Measurements from ENCODE around the gene RPL18A. TPM values are rescaled to one million over a fixed set of nuclear protein-coding genes. Genes with fewer than 3 reads are reported as not detected.

Gene RPL18A
- polyA plus RNA-seq, 5 donors: 990 to 2,008 (median 1,110) TPM

- DNase-seq: no peak
Observed at GRCh38 chr19:17835182-17836006, 24.3 kb upstream of the RPL18A start.

DNA sequence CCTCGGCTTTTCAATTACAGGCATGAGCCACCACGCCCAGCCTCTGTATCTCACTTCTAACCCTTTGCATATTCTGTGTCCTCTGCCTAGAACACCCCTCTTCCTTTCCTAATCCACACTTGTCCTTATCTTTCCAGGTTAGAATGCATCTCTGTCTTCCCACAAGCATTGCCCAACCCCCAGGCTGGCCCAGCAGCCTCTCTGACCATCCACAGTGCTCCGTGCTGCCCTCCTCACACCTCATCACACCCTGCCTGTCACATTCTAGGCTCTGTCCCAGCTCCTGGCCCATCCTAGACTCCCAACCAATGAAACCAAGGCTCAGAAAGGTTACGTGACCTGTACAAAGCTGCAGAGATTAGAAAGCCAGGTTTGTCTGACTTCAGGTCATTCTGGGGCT lies 23.2 kb upstream of the RPL18A start:
- DNase-seq: no peak

- no peak for DNase-seq
Observed at GRCh38 chr19:17837972-17838371, 21.7 kb upstream of the RPL18A start.

DNA sequence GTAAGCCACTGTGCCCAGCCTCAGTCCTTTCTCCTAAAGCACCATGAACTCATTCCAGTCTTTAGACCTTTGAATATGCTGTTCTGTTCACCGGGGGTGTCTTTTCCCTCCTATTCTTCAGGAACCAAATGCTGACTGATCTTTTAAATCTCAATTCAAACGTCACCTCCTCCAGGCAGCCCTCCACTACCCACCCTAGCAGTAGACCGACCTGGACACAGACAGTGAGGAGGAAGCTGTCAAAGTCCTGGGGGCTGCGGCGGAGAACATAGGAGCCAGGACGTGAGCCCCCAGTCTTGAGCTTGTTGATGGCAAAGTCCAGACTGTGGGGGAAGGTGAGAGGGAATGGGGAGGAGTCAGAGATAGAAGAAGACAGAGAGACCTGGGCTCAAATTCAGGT lies 19.7 kb upstream of the RPL18A start:
- no peak for DNase-seq

DNA sequence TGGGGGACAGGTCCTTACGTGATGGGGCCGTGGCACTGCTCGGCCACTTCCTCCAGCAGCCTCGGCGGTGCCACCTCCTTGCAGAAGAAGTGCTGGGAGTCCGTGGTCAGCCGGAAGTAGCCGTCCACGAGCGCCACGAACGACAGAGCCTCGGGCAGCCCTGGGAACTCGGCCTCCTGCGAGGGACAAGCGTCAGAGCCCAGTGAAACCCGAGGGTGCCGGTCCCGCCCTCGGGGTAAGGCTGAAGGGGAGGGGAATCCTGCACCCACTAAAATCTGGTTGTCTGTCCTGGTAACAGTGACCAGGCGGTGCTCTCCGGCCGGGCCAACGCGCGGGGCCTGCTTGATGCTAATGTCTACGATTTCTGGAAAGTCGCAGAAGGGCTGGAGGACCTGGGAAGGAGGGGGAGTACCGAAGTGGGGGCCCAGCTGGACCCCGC lies 18.3 kb upstream of the RPL18A start:
- no peak for DNase-seq

- DNase-seq: peak in 1 of 2 donors; percentile 42
Observed at GRCh38 chr19:17841810-17842662, 17.7 kb upstream of the RPL18A start.

GRCh38 chr19:17842663-17843291 lies 16.9 kb upstream of the RPL18A start:
- DNase-seq: no peak

- DNase-seq: no peak
Observed at GRCh38 chr19:17843292-17843827, 16.4 kb upstream of the RPL18A start.

DNA sequence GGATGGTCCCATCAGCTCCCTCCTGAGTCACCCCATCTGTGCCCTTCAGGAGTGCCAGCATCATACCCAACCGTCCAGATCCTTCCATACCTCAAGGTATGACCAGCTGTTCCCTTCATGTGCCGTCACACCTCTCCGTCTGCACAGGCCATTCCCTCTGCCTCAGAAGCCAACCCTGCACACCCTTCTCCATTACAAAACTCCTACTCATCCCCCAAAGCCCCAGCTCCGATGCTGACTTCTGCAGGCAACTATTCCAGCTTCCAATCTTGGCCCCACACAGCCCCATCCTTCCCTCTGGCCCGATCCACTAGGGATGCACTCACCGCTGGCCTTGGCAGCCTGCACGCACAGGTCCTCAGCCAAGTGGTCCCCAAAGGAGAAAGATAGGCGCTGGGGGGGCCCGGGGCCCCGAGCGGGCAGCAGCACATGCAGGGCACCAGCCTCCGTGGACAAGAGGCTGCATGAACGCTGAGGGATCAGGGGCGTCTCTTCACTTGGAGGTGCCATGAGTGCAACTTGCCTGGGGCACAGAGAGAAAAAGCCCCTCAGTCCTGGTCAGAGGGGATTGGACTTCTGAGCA lies 15.7 kb upstream of the RPL18A start:
- DNase-seq: no peak

DNA sequence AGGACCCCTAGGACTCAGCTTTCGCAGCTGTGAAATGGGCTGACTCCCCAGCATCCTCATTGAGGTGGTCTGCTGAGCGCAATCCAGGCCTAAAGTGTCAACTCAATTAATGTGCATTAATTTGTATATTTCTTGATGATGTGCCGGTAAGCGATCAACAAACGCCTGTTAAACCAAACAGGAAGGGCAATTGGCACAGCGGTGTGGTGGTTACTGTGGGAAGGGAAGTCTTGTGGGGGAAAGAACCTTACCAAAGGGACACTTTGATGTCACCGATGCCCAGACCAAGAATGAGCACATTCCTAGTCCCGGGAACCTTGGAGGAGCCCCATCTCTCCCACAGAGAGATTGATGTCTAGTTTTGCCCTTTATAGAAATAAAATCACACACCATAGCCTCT lies 13.6 kb upstream of the RPL18A start:
- no peak for DNase-seq

GRCh38 chr19:17847538-17848366 lies 12.0 kb upstream of the RPL18A start, which contains the start of gene JAK3:
JAK3 (minus strand) TSS chr19:17847982; CDS start chr19:17844417, 3,565 bp downstream.
- peak; percentile 55 for DNase-seq

DNA sequence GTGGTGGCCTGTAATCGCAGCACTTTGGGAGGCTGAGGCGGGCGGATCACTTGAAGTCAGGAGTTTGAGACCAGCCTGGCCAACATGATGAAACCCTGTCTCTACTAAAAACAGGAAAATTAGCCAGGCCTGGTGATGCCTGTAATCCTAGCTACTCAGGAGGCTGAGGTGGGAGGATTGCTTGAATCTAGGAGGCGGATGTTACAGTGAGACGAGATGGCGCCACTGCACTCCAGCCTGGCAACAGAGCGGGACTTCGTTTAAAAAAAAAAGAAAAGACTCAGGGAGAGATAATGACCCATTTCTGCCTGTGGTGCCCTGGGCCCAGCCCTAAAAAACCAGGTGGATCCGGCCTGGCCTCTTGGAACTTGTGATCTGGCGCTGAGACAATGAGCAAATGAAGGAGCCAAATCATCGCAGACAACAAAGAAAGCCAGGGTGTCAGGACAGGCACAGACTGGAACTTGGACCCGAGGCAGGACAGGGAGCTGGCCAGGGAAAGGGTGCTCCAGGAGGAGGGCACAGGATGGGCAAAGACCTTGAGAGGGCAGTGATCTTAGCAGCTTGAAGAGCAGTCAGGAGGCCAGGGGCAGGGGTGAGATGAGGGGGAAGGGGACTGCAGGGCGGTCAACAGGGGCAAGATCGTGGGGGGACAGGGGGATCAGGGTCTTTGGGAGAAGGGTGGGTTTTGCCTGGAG lies 11.0 kb upstream of the RPL18A start:
- DNase-seq: no peak

DNA sequence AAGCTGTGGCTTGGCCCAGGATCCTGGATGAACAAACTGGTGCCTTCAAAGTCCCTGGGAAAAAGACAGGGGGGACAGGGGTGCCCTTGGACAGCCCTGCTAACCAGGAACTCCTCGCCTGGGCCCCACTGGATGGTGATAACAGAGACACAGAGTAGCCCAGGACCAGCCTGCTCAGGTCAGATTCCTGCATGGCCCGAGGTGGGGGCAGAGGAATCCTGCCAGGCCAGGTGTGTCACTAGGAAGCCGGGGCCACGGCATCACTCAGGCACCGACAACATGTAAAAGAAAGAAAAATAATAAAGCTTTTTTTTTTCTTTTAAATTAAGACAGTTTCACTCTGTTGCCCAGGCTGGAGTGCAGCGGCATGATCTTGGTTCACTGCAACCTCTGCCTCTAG lies 5.6 kb upstream of the RPL18A start:
- DNase-seq: no peak

DNA sequence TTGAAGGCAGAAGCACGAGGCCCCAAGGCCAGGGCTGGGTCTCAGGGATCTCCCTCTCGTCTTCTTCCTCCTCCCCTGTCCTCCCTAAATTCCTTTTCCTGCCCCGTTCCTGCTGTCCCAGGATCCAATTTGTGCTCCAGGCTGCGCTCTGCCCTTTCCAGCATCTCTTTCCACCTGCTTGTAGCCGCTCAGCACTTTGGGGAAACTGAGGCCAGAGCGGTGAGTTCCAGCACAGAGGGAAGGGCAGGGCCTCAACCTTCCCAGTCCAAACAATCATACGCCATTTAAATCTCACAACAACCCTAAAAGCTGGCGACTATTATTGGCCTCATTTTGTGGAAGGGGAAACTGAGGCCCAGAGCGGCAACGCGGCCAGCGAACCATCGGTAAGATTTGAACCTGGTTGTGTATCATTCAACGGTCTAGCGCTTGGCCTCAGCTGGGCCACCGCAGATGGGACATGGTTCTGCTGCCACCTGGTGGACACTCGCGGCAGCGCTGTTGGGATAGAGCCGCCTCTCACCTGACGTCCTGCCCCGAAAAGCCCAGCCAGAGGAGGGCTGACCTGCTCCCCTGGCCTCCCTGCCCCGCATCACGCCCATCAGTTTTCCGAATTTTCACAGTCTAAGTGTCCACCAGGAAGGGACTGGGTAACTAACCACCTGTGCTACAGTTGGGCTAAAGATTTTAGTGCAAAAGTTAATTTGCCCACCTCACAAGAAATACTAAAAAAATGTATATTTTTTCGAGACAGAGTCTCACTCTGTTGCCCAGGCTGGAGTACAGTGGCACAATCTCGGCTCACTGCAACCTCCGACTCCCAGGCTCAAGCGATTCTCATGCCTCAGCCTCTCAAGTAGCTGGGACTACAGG lies 4.2 kb upstream of the RPL18A start:
- DNase-seq: peak; percentile 37 to 65

DNA sequence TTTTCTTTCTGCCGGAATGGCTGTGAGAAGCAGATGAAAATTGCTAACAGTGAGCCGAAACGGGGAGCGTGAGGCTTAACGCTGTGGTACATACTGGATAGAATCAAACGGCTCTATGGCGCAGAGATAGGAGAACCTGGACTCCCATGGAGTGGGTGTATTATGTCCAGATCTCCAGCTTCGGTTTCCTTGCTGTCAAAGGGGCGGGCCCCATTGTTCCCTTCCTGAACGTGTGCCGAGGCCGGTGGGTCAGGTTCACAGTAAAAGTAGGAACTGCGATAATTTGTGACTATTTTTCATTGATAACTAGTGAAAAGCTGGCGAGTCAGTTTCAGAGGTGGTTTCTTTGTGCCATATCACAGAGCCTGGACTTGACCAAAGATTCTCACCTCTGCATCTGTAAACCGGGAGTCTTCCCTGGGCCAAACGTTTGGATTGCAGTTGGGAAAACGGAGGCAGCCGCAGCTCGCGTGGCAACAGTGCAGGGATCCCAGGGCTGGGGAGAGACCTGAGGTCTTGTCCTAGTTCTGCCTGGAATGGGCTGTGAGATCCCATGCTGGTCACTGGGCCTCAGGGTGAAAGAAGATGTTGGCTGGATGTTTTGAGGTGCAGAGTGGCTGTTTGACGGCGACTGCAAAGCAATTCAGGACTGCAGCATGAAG lies 752 bp downstream of the RPL18A start:
- no peak for DNase-seq

DNA sequence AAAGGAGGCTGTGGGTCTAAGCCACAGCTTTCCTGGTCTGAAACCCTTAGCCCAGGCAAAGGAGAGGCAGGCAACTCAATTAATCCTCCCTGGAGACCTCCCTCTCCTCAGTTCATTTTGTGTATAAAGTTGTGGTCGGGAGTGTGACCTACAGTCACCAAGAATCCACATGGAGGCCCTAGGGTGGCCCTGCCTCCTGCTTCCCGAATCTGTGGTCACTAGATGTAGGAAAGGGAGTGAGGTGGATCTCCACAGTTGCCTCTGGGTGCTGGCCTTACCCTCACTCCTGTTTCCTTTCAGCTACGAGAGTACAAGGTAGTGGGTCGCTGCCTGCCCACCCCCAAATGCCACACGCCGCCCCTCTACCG lies 1.3 kb downstream of the RPL18A start:
- DNase-seq: no peak

GRCh38 chr19:17861542-17862402 lies 2.1 kb downstream of the RPL18A start:
- DNase-seq: no peak

Data from right lung (tissue), 5 donors.